HG03280 (cell line): ENCODE data around the gene CELA1.
"Not testable (repeated sequence)": the region's sequence is repeated elsewhere in the genome, so short reads cannot be mapped to it uniquely, and the experiment has no call there.

Experiments used
- ATAC-seq: cut with Tn5 transposase; IDR thresholded peaks from one replicate; pipeline ENCODE4 v1.9.1; 2021; ENCODE audit warnings: mild to moderate bottlenecking, moderate library complexity; ENCODE audit not compliant: unreplicated experiment

The CELA1 gene

DNA sequence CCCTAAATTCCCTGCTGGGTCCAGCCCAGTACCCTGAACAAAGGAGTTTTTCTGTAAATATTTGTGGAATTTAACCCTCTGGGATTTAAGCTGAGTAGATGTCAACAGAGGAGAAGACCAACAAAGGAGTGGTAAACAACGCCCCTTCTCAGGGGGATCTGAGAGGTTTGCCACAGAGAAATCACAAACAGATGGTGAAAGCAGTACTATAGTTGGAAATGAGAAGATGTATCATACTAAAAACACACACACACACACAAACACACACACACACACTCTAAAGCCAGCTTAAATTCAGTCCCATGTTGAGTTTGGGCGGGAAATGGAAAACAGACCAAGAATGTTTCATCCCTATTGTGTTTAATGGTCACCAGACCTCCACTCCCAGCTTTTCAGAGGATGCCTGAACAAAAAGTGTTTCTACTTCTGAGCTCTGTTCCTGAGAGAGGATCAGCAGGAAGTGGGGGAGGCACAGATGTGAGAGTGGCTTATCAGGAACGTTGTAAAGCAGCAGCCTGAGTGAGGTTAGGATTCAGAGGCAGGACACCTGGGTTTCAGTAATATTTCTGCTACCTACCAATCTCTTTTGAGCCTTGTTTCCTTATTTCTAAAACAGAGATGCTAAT, 25.7 kb downstream of the CELA1 start:
- no peak for ATAC-seq

DNA sequence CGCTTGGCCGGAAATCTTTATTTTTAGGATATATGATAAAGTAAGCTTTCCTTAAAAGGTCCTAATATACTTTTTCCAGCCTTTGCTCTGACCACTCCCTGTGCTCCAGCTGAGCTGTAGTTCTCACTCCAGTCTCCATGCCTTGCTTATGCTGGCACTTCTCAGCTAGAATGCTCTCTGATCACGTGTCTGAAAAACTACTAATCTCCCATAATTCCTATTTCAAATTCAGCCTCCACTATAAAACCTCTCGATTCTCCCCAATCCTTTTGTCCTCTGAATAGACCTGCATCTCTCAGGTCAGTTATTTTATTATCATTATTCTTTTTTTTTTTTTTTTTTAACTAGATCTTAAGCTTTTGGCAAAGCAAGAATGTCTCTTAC, 26.2 kb downstream of the CELA1 start:
- ATAC-seq = no peak

DNA sequence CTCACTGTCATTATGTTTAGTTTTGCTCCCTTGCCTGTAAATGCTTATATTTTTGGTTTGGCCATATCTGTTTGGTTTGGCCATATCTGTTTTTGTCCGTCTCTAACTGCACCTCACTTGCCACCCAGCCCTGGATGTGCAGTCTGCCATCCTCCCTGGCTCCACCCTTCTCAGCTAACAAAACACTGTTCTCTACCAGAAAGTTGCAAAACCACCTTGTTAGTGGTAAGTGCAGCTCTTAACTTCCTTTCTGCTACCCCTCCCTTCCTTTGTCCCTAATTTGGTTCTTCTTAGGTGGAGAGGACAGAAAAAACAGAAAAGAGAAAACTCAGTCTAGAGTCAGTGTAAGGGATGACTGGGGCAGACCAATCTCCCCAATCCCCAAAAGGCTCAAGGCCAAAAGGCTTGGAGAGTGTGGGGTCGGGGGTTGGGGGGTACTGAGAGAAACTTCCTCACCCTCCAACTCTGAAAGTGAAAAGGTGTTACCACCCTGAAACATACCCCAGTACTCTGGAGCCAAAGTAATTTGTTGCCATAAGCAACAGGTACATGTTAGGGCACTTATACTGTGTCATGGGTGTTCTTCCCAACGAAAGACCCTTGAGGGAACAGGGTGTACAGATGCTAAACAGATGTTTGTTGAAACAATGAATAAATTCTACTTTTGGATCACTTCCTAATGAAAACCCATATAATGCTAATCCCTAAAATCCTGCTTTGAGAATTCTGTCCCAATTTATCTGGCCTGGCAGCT, 27.5 kb downstream of the CELA1 start:
- no peak for ATAC-seq

DNA sequence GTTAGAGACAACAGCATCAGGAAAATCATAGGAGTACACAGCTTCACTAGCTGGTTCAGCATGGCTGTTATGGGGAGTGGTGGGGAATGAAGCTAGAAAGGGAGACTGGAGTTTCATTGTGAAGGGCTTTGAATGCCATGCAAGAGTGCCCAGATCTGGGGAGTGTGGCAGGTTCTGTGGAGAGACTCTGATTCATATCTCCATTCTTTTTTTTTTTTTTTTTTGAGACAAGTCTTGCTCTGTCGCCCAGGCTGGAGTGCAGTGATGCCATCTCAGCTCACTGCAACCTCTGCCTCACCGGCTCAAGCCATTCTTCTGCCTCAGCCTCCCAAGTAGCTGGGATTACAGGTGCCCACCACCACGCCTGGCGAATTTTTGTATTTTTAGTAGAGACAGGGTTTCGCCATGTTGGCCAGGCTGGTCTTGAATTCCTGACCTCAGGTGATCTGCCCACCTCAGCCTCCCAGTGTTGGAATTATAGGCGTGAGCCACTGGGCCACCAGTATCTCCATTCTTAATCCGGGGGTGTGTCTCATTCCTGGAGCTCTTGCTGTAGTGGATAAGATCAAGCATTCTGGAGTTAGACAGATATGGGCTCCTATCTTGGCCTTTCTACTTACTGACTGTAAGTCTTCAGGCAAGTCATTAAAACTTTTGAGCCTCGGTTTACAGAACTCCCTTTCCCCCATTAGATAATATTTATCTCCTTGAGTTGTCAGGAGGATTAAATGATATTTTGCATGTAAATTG, 28.2 kb downstream of the CELA1 start:
- not testable (repeated sequence) for ATAC-seq

DNA sequence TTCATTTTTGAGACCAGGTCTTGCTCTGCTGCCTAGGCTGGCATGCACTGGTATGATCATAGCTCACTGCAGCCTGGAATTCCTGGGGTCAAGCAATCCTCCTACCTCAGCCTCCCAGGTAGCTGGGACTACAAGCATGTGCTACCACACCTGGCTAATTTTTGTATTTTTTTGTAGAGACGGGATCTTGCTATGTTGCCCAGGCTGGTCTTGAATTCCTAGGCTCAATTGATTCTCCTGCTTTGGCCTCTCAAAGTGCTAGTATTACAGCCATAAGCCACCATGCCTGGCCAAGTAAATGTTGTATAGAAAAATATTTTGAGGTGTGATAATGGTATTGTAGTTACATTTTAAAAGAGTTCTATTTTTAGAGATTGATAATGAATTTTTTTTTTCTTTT, 35.1 kb downstream of the CELA1 start:
- ATAC-seq = no peak

- no peak for ATAC-seq
Measured at GRCh38 chr12:51307655-51308593, 38.6 kb downstream of the CELA1 start.

GRCh38 chr12:51306507-51306906, 40.0 kb downstream of the CELA1 start:
- ATAC-seq = no peak

- ATAC-seq = not testable (repeated sequence)
Measured at GRCh38 chr12:51300768-51301167, 45.7 kb downstream of the CELA1 start.

GRCh38 chr12:51295651-51296050, 50.8 kb downstream of the CELA1 start:
- ATAC-seq = no peak

GRCh38 chr12:51294097-51294496, 52.4 kb downstream of the CELA1 start:
- not testable (repeated sequence) for ATAC-seq

DNA sequence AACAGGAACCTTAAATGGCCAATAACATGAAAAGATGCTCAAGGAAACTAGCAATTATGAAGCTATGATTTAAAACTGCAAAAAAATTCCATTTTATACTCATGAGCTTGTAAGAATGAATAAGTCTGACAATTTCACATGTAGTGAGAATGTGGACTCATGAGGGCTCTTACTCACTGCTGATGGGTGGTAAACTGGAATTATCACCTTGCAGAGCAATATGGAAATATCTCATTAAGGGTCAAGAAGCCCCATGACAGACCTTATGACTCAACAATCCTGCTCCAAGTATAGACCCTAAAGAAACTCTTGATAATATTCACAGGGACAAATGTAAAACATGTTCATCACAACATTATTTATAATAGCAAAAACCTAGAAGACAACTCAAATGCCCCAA, 52.8 kb downstream of the CELA1 start:
- no peak for ATAC-seq

DNA sequence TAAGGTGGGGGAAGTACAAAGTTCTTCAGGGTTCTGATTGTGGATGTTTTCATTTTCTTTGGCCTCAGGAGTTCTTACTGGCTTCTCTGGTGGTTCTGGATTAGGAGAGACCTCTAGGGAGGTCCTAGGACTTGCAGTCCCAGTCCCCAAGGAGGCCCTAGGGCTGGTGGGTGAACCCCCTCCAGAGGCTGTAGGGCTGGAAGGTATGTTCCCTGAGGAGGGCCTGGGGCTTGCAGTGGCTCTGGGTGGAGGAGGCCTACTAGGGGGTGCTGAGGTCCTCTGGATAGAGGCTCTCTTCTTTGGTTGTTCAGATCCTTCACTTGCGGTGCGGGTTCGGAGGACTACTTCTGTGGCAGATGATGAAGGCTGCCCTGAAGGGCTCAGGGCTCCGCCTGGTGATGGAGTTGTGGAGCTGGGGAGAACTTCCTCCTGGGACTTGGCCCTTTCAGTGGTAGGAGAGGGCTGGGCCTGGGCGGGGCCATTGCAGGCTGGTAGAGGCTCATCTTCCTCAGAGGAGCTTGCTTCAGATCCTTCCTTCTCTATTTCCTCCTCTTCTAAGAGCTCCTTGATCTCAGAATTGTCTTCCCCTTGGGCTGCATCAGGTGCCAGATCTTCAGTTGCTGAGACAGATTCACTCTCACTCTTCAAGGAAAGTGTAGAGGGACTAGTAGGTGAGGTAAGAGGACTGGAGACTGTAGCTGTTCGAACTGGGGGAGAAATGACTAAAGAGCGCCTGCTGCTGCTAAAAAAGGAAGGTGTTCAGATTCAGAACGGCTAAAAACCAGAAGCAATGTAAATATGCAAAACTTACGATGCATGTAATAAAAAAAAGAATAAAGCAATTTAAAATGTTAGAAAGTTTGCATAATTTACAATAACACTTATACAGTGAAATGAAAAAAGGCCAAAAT, 54.6 kb downstream of the CELA1 start:
- not testable (repeated sequence) for ATAC-seq

- ATAC-seq = no peak
Measured at GRCh38 chr12:51285843-51286242, 60.6 kb downstream of the CELA1 start.

DNA sequence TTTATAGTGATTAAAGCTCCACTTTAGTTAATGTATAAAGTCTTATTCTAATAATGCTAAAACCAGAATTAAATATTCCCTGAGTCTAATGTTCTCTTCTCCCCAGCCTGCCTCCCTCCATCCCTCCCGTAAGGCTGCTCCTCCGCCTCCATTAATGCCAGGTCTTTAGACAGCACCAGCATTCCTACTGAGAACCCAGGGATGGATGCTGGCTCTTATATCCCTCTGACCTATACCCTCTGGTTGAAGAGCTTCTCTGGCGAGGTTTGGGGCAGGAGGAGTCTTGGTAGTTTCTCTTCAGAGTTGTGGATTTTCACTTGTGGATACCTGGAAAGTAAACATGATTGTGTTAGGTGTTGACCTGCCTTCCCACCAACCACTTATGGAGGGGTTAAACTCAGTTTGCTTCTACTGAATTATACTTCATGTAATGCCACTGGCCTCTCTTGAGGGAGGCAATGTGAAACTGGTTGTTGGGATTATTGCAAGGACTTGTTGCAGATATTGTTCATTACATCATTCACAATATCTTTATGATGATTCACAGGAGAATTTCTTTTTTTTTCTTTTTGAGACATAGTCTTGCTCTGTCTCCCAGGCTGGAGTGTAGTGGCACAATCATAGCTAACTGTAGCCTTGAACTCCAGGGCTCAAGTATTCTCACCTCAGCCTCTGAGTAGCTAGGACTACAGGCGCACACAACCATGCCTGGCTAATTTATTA, 65.1 kb downstream of the CELA1 start:
- ATAC-seq = no peak
